Kidney (tissue), 14 donors: ENCODE results near the gene MLX. TPM values are rescaled to one million over a fixed set of nuclear protein-coding genes. Genes with fewer than 3 reads are reported as not detected.
A peak's percentile ranks its signal among the peaks of the same experiment; 100 is the strongest.

Experiments
- DNase-seq, 5 donors: peaks; one replicate each; pipeline ENCODE4 v3.0.0-alpha.2; 2013 to 2020
- FAIRE-seq: peaks from 2 replicates; lab custom pipeline; 2012; peaks lifted over from hg19 to GRCh38; lab: Jason Lieb, UNC
- H3K27ac ChIP-seq, 2 donors: one replicate each; pipeline ENCODE4 v1.7.0; 2013; ENCODE audit warnings: low read depth in 2 of 2, low read length in 2 of 2, inconsistent platforms in 1 of 2
- H3K27me3 ChIP-seq: one replicate; pipeline ENCODE4 v1.7.1; 2013; ENCODE audit warnings: low read length, inconsistent platforms; ENCODE audit not compliant: control insufficient read depth, insufficient read depth
- H3K36me3 ChIP-seq, 3 donors: one replicate each; pipeline versions ENCODE4 v1.7.0 to v1.7.1; 2013; ENCODE audit warnings: low read length in 3 of 3, control low read depth in 1 of 3, inconsistent platforms in 1 of 3; ENCODE audit not compliant: insufficient read depth in 3 of 3, control insufficient read depth in 2 of 3
- H3K4me1 ChIP-seq, 3 donors: one replicate each; pipeline versions ENCODE4 v1.7.0 to v1.7.1; 2013; ENCODE audit warnings: low read length in 3 of 3, inconsistent platforms in 1 of 3, low read depth in 1 of 3; ENCODE audit not compliant: control insufficient read depth in 2 of 3, insufficient read depth in 2 of 3
- H3K4me3 ChIP-seq, 3 donors: one replicate each; pipeline versions ENCODE4 v1.7.0 to v1.8.1; 2013; ENCODE audit warnings: low read length in 3 of 3, control low read depth in 1 of 3, inconsistent platforms in 1 of 3
- H3K9ac ChIP-seq, 3 donors: one replicate each; pipeline versions ENCODE4 v1.7.0 to v1.7.1; 2013; ENCODE audit warnings: low read length in 3 of 3, control low read depth in 1 of 3, inconsistent platforms in 1 of 3
- H3K9me3 ChIP-seq, 3 donors: one replicate each; pipeline versions ENCODE4 v1.7.0 to v1.7.1; 2013; ENCODE audit warnings: low read length in 3 of 3, control low read depth in 1 of 3, inconsistent platforms in 1 of 3; ENCODE audit not compliant: control insufficient read depth in 2 of 3, insufficient read depth in 1 of 3
- intact Hi-C: fragments of 100-400 bp; cut with DNase I; formaldehyde crosslinking; loops from one replicate; pipeline ENCODE4 v1.11.1; 2022
- polyA plus RNA-seq: library from polyadenylated mRNA; stranded (reverse); fragments of 350-450 nt; fragmentation: Illumina TruSeq; extraction: RNeasy Lipid Tissue Mini Kit (QIAGEN cat#74804); gene quantifications from one replicate; pipeline ENCODE4 v1.2.3, GENCODE V29; 2014; ENCODE audit warnings: low read depth, low replicate concordance; ENCODE audit not compliant: insufficient read depth
- total RNA-seq: library from RNA; stranded (reverse); fragmentation: NEBNext Ultra II Directional; extraction: Animal tissue kit (Norgen Biotek cat#: 25700); gene quantifications from one replicate; pipeline ENCODE4 v1.2.1, GENCODE V29; 2021
- TF ChIP-seq, protein P1 (sequence below): IDR thresholded peaks from 3 replicates; pipeline ENCODE4 v1.5.1; 2012; ENCODE audit warnings: mild to moderate bottlenecking, moderate library complexity, borderline replicate concordance; ENCODE audit not compliant: insufficient read depth; ENCODE audit errors: extremely low read depth
- donor health status: control.
- donor health status: control.
- donor health status: control.
- donor health status: control.
- donor health status: control.
- donor health status: DM: yes; HTN: yes; CAD: no.
- donor health status: Normal renal cell carcinoma (clear cell type).

MLX gene
- total and polyA plus RNA-seq, 2 donors from 2014 or later, result 38.7 to 41.0 TPM

DNA sequence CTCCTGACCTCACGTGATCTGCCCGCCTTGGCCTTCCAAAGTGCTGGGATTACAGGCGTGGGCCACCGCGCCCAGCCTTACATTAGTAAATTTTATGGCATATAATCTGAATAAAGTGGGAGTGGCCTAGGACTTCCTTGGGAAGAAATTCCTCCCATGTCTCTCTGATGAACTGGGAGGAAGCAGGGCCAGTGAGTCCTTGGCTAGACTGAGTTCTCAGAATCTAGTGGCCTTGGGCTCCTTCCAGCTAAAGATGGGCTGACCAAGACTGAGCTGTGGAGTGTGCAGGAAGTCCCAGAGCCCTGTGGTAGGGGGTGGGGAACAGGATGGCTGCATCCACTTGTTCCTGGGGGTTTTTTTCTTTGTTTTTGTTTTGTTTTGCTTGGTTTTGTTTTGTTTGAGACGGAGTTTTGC lies 40.9 kb upstream of the MLX start:
- Histone ChIP-seq H3K27ac (no peak overlapping the region), H3K9ac (no peak overlapping the region), H3K27me3 (no peaks in the 10 kb centered on the region), H3K4me1 (peaks cover 2 to 23% (median 18%) of the 10 kb centered on the region in 3 donors), H3K4me3 (no peak overlapping the region), H3K36me3 (peaks cover 0 to 17% (median 6%) of the 10 kb centered on the region in 3 donors), H3K9me3 (no peaks in the 10 kb centered on the region)
- intact Hi-C loops, result no loop called here
- TF ChIP-seq, protein P1, sequence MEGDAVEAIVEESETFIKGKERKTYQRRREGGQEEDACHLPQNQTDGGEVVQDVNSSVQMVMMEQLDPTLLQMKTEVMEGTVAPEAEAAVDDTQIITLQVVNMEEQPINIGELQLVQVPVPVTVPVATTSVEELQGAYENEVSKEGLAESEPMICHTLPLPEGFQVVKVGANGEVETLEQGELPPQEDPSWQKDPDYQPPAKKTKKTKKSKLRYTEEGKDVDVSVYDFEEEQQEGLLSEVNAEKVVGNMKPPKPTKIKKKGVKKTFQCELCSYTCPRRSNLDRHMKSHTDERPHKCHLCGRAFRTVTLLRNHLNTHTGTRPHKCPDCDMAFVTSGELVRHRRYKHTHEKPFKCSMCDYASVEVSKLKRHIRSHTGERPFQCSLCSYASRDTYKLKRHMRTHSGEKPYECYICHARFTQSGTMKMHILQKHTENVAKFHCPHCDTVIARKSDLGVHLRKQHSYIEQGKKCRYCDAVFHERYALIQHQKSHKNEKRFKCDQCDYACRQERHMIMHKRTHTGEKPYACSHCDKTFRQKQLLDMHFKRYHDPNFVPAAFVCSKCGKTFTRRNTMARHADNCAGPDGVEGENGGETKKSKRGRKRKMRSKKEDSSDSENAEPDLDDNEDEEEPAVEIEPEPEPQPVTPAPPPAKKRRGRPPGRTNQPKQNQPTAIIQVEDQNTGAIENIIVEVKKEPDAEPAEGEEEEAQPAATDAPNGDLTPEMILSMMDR, result no peak
- DNase-seq (peak in 1 of 5 donors; percentile 59), FAIRE-seq (no peak)

DNA sequence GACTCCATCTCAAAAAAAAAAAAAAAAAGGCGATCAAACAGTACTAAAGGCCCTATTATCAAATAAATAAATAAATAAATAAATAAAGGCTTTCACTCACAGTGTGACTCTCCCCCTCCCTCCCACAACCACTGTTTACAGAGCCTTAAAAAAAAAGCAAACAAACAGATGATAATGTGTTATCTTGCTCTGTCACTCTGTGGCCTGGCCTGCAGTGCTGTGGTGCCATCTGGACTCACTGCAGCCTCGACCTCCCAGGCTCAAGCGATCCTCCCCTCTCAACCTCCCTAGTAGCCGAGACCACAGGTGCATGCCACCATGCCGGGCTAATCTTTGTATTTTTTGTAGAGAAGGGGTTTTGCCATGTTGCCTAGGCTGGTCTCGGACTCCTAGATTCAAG lies 39.0 kb upstream of the MLX start:
- Histone ChIP-seq H3K4me3 (no peak overlapping the region), H3K9me3 (no peaks in the 10 kb centered on the region), H3K4me1 (peaks cover 0 to 6% (median 4%) of the 10 kb centered on the region in 3 donors), H3K9ac (no peak overlapping the region), H3K36me3 (peaks cover 0 to under 1% (median 0%) of the 10 kb centered on the region in 3 donors), H3K27ac (no peak overlapping the region), H3K27me3 (no peaks in the 10 kb centered on the region)
- TF ChIP-seq, protein P1, result no peak
- DNase-seq (peak in 1 of 5 donors; percentile 56), FAIRE-seq (no peak)
- intact Hi-C loops, result no loop called here

DNA sequence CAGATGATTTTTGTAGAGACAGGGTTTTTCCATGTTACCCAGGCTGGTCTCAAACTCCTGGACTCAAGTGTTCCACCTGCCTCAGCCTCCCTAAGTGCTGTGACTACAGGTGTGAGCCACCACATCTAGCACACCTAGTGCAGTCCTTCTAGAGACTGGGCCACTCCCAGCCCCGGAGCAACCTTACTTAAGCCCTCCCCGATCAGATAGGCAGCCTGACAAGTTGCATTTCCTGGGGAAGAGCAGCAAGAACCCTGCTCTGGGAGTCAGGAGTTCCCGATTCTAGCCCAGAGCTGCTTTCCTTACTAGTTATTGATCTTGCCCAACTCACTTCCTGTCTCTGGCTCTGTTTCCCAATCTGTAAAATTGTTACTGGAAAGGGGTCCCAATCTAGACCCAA lies 37.8 kb upstream of the MLX start:
- DNase-seq (no peak), FAIRE-seq (no peak)
- TF ChIP-seq, protein P1, result no peak
- Histone ChIP-seq H3K4me3 (no peak overlapping the region), H3K27ac (no peak overlapping the region), H3K9ac (no peak overlapping the region), H3K4me1 (peaks cover 0 to 6% (median 2%) of the 10 kb centered on the region in 3 donors), H3K27me3 (no peaks in the 10 kb centered on the region), H3K9me3 (no peaks in the 10 kb centered on the region), H3K36me3 (no peaks in the 10 kb centered on the region)
- intact Hi-C loops, result no loop called here

DNA sequence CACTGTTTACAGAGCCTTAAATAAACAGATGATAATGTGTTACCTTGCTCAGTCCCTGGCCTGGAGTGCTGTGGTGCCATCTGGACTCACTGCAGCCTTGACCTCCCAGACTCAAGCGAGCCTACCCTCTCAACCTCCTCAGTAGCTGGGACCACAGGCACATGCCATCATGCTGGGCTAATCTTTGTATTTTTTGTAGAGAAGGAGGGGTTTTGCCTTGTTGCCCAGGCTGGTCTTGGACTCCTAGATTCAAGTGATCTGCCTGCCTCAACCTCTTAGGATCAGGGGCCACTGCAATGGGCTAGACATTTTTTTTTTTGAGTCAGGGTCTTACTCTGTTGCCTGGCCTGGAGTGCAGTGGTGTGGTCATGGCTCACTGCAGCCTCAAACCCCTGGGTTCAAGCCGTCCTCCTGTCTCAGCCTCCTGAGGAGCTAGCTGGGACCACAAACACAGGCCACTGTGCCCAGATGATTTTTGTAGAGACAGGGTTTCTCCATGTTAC lies 35.9 kb upstream of the MLX start:
- Histone ChIP-seq H3K27ac (no peak overlapping the region), H3K9ac (no peak overlapping the region), H3K36me3 (no peaks in the 10 kb centered on the region), H3K4me3 (no peak overlapping the region), H3K9me3 (no peaks in the 10 kb centered on the region), H3K4me1 (peaks cover 4 to 14% (median 8%) of the 10 kb centered on the region in 3 donors), H3K27me3 (no peaks in the 10 kb centered on the region)
- no peak for FAIRE-seq
- intact Hi-C loops, result no loop called here
- no peak for DNase-seq
- TF ChIP-seq, protein P1, result no peak
